Transverse colon (tissue), 4 donors: Measurements from ENCODE around the gene NEK9.
A peak's percentile ranks its signal among the peaks of the same experiment; 100 is the strongest.

Experiments
- CTCF ChIP-seq, 5 experiments: fragments of 200-600 bp in 3 of 5; fragments of 450-650 bp in 2 of 5; sonication (generic) in 3 of 5; IDR thresholded peaks; 1 replicate in 2 of 5; 2 replicates in 3 of 5; pipeline ENCODE4 v1.5.1; 2016 to 2017; ENCODE audit warnings: antibody characterized with exemption in 5 of 5, inconsistent platforms in 3 of 5, mild to moderate bottlenecking in 2 of 5, moderate library complexity in 1 of 5
- EP300 ChIP-seq: sonication (generic); formaldehyde crosslinking; IDR thresholded peaks from one replicate; pipeline ENCODE4 v1.6.1; 2017; ENCODE audit warnings: antibody characterized with exemption, low read depth
- POLR2A ChIP-seq: fragments of 450-650 bp; IDR thresholded peaks from one replicate; pipeline ENCODE4 v1.6.1; 2016; ENCODE audit warnings: antibody characterized with exemption, mild to moderate bottlenecking, moderate library complexity
- POLR2AphosphoS5 ChIP-seq, 3 donors: sonication (generic); formaldehyde crosslinking; IDR thresholded peaks; one replicate each; pipeline ENCODE4 v1.6.1; 2016; ENCODE audit warnings: antibody characterized with exemption in 3 of 3

- TF ChIP-seq CTCF (IDR thresholded peaks at IDR 0.05) (peak in 4 of 5 experiments; percentile 12 to 31 (median 25)), POLR2A (no peak), POLR2AphosphoS5 (IDR thresholded peaks at IDR 0.05) (peak in 2 of 3 donors; percentile 62 to 64), EP300 (no peak)
Measured at GRCh38 chr14:75147423-75148071, 20.7 kb upstream of the NEK9 start.
